ENCODE measurements around the gene SLC4A5.

The SLC4A5 gene

GRCh38 chr2:74332550-74333174 lies 10.6 kb downstream of the SLC4A5 start:
- Histone ChIP-seq H3K36me3 (ENCODE audit: insufficient read depth, low read length) (no peaks in the 10 kb centered on the region), H3K27ac (ENCODE audit: low read depth, low read length) (no peak overlapping the region), H3K27me3 (ENCODE audit: control insufficient read depth in 1 of 2, insufficient read depth in 2 of 2, low read length in 2 of 2) (no peaks in the 10 kb centered on the region), H3K9me3 (ENCODE audit: low read length) (no peaks in the 10 kb centered on the region), H3K9ac (ENCODE audit: low read length) (no peak overlapping the region), H3K4me3 (ENCODE audit: low read depth in 1 of 2, low read length in 2 of 2) (no peak overlapping the region), H3K4me1 (ENCODE audit: insufficient read depth, low read length) (no peaks in the 10 kb centered on the region)

DNA sequence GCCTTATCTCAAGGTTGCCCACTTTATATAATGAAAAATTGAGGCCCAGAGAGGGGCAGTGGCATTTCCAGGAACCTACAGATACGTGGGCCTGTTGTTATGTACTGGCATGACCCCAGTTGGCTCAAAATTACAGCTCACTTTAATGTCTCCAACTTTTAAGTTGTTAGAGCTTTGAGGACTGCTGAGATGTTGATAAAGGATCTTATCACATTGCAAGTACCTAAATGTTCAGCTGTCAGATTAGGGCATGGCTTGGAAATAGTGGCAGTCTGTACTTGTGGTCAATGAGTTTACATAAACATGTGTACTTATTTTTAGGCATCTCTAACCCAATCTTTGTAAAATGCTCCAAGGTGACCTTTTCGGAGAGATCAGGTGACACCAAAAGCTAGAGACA lies 14.6 kb downstream of the SLC4A5 start:
- Histone ChIP-seq H3K4me1 (ENCODE audit: insufficient read depth, low read length) (no peaks in the 10 kb centered on the region), H3K9ac (ENCODE audit: low read length) (no peak overlapping the region), H3K27ac (ENCODE audit: low read depth, low read length) (no peak overlapping the region), H3K27me3 (ENCODE audit: control insufficient read depth in 1 of 2, insufficient read depth in 2 of 2, low read length in 2 of 2) (no peaks in the 10 kb centered on the region), H3K4me3 (ENCODE audit: low read depth in 1 of 2, low read length in 2 of 2) (no peak overlapping the region), H3K36me3 (ENCODE audit: insufficient read depth, low read length) (no peaks in the 10 kb centered on the region), H3K9me3 (ENCODE audit: low read length) (no peaks in the 10 kb centered on the region)

DNA sequence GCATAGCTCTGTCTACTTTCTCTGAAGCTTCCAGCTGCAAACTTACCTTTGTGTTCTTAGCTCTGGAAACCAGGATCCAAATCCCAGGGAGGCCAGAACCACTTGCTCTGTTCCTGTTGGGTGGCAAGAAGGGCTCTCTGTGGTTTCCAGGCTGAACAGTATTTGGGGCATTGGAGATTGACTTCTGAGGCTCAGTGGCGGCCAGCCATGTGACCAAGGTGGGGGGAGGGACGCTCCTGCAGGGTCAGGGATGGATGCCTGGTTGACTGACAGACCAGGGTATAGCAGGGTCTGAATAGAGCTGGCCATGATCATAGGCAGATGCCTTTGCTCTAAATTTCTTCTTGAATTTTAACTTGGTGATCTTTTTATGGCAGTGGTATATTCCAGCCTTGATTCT lies 15.1 kb downstream of the SLC4A5 start:
- Histone ChIP-seq H3K4me3 (ENCODE audit: low read depth in 1 of 2, low read length in 2 of 2) (no peak overlapping the region), H3K9ac (ENCODE audit: low read length) (no peak overlapping the region), H3K4me1 (ENCODE audit: insufficient read depth, low read length) (no peaks in the 10 kb centered on the region), H3K9me3 (ENCODE audit: low read length) (no peaks in the 10 kb centered on the region), H3K36me3 (ENCODE audit: insufficient read depth, low read length) (no peaks in the 10 kb centered on the region), H3K27ac (ENCODE audit: low read depth, low read length) (no peak overlapping the region), H3K27me3 (ENCODE audit: control insufficient read depth in 1 of 2, insufficient read depth in 2 of 2, low read length in 2 of 2) (no peaks in the 10 kb centered on the region)

DNA sequence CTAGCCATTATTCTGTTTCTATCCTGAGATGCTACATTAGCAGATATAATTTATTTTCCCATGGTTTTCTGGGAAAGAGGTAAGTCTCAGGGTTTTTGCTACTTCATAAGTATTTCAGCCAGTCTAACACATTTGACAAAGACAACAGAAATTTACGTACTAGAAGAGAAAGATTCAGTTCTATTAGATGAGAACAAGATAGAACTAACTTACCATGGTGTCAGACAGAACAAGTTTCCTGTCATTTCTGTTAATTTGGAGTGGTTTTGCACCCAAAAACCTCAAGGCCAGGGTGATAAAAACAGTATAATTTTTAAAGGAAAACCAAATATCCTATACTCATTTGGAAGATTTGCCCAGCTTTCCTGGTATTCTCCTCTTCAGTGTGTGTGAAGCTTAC lies 15.6 kb downstream of the SLC4A5 start:
- Histone ChIP-seq H3K9me3 (ENCODE audit: low read length) (no peaks in the 10 kb centered on the region), H3K4me1 (ENCODE audit: insufficient read depth, low read length) (no peaks in the 10 kb centered on the region), H3K27ac (ENCODE audit: low read depth, low read length) (no peak overlapping the region), H3K9ac (ENCODE audit: low read length) (no peak overlapping the region), H3K36me3 (ENCODE audit: insufficient read depth, low read length) (no peaks in the 10 kb centered on the region), H3K27me3 (ENCODE audit: control insufficient read depth in 1 of 2, insufficient read depth in 2 of 2, low read length in 2 of 2) (no peaks in the 10 kb centered on the region), H3K4me3 (ENCODE audit: low read depth in 1 of 2, low read length in 2 of 2) (no peak overlapping the region)

- Histone ChIP-seq H3K27ac (ENCODE audit: low read depth, low read length) (no peak overlapping the region), H3K36me3 (ENCODE audit: insufficient read depth, low read length) (no peaks in the 10 kb centered on the region), H3K9ac (ENCODE audit: low read length) (no peak overlapping the region), H3K27me3 (ENCODE audit: control insufficient read depth in 1 of 2, insufficient read depth in 2 of 2, low read length in 2 of 2) (no peaks in the 10 kb centered on the region), H3K4me1 (ENCODE audit: insufficient read depth, low read length) (no peaks in the 10 kb centered on the region), H3K4me3 (ENCODE audit: low read depth in 1 of 2, low read length in 2 of 2) (no peak overlapping the region), H3K9me3 (ENCODE audit: low read length) (no peaks in the 10 kb centered on the region)
Observed at GRCh38 chr2:74327199-74327598, 16.0 kb downstream of the SLC4A5 start.

GRCh38 chr2:74325815-74326214 lies 17.4 kb downstream of the SLC4A5 start:
- H3K9ac ChIP-seq (ENCODE audit: low read length) = no peak overlapping the region
- no peaks in the 10 kb centered on the region for H3K4me1 ChIP-seq (ENCODE audit: insufficient read depth, low read length)
- H3K27ac ChIP-seq (ENCODE audit: low read depth, low read length) = no peak overlapping the region

GRCh38 chr2:74321737-74322136 lies 21.5 kb downstream of the SLC4A5 start:
- H3K27ac ChIP-seq (ENCODE audit: low read depth, low read length) = no peak overlapping the region
- H3K9me3 ChIP-seq (ENCODE audit: low read length) = no peaks in the 10 kb centered on the region

More at GRCh38 chr2:74325815-74326214, 17.4 kb downstream of the SLC4A5 start:
- H3K9me3 ChIP-seq (ENCODE audit: low read length) = no peaks in the 10 kb centered on the region
- H3K4me3 ChIP-seq (ENCODE audit: low read depth in 1 of 2, low read length in 2 of 2) = no peak overlapping the region
- H3K36me3 ChIP-seq (ENCODE audit: insufficient read depth, low read length) = no peaks in the 10 kb centered on the region
- H3K27me3 ChIP-seq (ENCODE audit: control insufficient read depth in 1 of 2, insufficient read depth in 2 of 2, low read length in 2 of 2) = no peaks in the 10 kb centered on the region

GRCh38 chr2:74317701-74318100 lies 25.5 kb downstream of the SLC4A5 start:
- H3K4me1 ChIP-seq (ENCODE audit: insufficient read depth, low read length) = no peaks in the 10 kb centered on the region
- no peak overlapping the region for H3K27ac ChIP-seq (ENCODE audit: low read depth, low read length)
- no peak overlapping the region for H3K9ac ChIP-seq (ENCODE audit: low read length)
- H3K36me3 ChIP-seq (ENCODE audit: insufficient read depth, low read length) = no peaks in the 10 kb centered on the region
- H3K27me3 ChIP-seq (ENCODE audit: control insufficient read depth in 1 of 2, insufficient read depth in 2 of 2, low read length in 2 of 2) = no peaks in the 10 kb centered on the region
- H3K9me3 ChIP-seq (ENCODE audit: low read length) = no peaks in the 10 kb centered on the region
- no peak overlapping the region for H3K4me3 ChIP-seq (ENCODE audit: low read depth in 1 of 2, low read length in 2 of 2)

More at GRCh38 chr2:74321737-74322136, 21.5 kb downstream of the SLC4A5 start:
- H3K9ac ChIP-seq (ENCODE audit: low read length) = no peak overlapping the region
- H3K27me3 ChIP-seq (ENCODE audit: control insufficient read depth in 1 of 2, insufficient read depth in 2 of 2, low read length in 2 of 2) = no peaks in the 10 kb centered on the region
- H3K4me3 ChIP-seq (ENCODE audit: low read depth in 1 of 2, low read length in 2 of 2) = no peak overlapping the region
- no peaks in the 10 kb centered on the region for H3K4me1 ChIP-seq (ENCODE audit: insufficient read depth, low read length)
- no peaks in the 10 kb centered on the region for H3K36me3 ChIP-seq (ENCODE audit: insufficient read depth, low read length)

DNA sequence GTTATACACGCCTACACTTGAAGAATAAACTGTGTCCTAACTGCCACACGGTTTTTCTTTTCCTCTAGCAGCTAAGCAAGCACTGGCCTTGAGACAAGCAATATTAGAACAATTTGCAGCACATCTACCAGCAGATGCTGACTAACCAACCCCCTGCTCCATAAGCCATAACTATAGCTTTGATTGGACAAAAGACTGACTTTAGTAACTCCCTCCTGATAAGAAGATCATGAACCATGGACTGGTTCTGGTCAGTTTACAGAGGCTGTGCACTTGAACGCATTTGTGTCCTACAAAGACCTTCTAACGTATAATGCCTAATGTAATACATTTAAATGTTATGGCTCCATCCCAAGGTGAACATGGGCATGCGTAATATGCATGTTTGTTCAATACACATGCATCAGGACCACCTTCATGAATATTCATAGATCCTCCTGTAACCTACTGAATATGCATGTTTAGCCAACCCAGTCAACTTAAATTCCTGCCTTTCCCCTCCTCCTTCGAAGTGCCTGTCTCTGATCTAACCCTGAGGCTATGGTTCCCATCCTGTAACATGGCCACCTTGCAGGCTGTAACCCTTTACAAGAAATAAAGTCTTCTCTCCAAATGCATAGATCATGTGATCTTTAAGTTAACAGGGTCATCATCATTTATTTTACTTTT lies 26.5 kb downstream of the SLC4A5 start:
- no peaks in the 10 kb centered on the region for H3K27me3 ChIP-seq (ENCODE audit: control insufficient read depth in 1 of 2, insufficient read depth in 2 of 2, low read length in 2 of 2)
- H3K27ac ChIP-seq (ENCODE audit: low read depth, low read length) = no peak overlapping the region
- H3K9ac ChIP-seq (ENCODE audit: low read length) = no peak overlapping the region
- H3K36me3 ChIP-seq (ENCODE audit: insufficient read depth, low read length) = no peaks in the 10 kb centered on the region
- no peak overlapping the region for H3K4me3 ChIP-seq (ENCODE audit: low read depth in 1 of 2, low read length in 2 of 2)
- no peaks in the 10 kb centered on the region for H3K4me1 ChIP-seq (ENCODE audit: insufficient read depth, low read length)
- H3K9me3 ChIP-seq (ENCODE audit: low read length) = no peaks in the 10 kb centered on the region

GRCh38 chr2:74314107-74314506 lies 29.1 kb downstream of the SLC4A5 start:
- Histone ChIP-seq H3K9ac (ENCODE audit: low read length) (no peak overlapping the region), H3K4me1 (ENCODE audit: insufficient read depth, low read length) (no peaks in the 10 kb centered on the region), H3K27ac (ENCODE audit: low read depth, low read length) (no peak overlapping the region), H3K9me3 (ENCODE audit: low read length) (no peaks in the 10 kb centered on the region), H3K36me3 (ENCODE audit: insufficient read depth, low read length) (no peaks in the 10 kb centered on the region), H3K27me3 (ENCODE audit: control insufficient read depth in 1 of 2, insufficient read depth in 2 of 2, low read length in 2 of 2) (no peaks in the 10 kb centered on the region), H3K4me3 (ENCODE audit: low read depth in 1 of 2, low read length in 2 of 2) (no peak overlapping the region)

DNA sequence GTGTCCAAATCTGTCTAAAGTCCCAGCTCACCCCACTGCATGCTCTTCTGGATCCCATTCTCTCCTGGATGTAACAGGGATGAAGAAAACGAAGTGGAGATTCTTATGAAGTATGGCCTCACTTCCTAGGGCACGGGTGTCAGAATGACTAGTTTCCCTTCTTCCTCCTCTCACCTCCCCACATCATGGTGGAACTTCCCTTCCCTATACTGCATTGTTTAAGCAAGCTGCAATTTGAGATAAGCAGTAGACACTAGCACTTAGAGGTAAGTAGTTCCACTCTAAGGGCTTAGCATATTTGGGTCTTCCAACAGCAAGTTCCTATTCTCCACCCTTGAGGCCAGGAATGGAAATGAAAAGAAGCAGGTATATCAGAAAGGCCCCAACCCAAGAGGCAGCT lies 29.7 kb downstream of the SLC4A5 start:
- Histone ChIP-seq H3K4me3 (ENCODE audit: low read depth in 1 of 2, low read length in 2 of 2) (no peak overlapping the region), H3K36me3 (ENCODE audit: insufficient read depth, low read length) (no peaks in the 10 kb centered on the region), H3K27me3 (ENCODE audit: control insufficient read depth in 1 of 2, insufficient read depth in 2 of 2, low read length in 2 of 2) (no peaks in the 10 kb centered on the region), H3K9ac (ENCODE audit: low read length) (no peak overlapping the region), H3K4me1 (ENCODE audit: insufficient read depth, low read length) (no peaks in the 10 kb centered on the region), H3K27ac (ENCODE audit: low read depth, low read length) (no peak overlapping the region), H3K9me3 (ENCODE audit: low read length) (no peaks in the 10 kb centered on the region)

DNA sequence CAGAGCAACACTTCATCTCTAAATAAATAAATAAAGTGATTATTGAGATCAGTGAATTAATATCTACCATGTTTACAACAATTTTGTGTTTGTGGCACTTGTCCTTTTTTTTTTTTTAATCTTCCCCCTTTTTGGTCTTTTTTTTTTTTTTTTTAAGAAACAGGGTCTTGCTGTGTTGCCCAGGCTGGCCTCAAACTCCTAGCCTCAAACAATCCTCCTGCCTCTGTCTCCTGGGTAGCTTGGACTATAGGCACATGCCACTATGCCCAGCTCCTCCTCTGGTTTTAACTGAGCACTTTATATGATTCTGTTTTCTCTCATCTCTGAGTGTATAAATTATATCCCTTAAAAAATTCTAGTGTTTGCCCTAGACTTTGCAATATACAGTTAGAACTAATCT lies 30.3 kb downstream of the SLC4A5 start:
- Histone ChIP-seq H3K9ac (ENCODE audit: low read length) (no peak overlapping the region), H3K27ac (ENCODE audit: low read depth, low read length) (no peak overlapping the region), H3K27me3 (ENCODE audit: control insufficient read depth in 1 of 2, insufficient read depth in 2 of 2, low read length in 2 of 2) (no peaks in the 10 kb centered on the region), H3K9me3 (ENCODE audit: low read length) (no peaks in the 10 kb centered on the region), H3K4me1 (ENCODE audit: insufficient read depth, low read length) (no peaks in the 10 kb centered on the region), H3K36me3 (ENCODE audit: insufficient read depth, low read length) (no peaks in the 10 kb centered on the region), H3K4me3 (ENCODE audit: low read depth in 1 of 2, low read length in 2 of 2) (no peak overlapping the region)
